OCI-LY7 (cell line): ENCODE data around the gene KRTAP20-2. TPM values are rescaled to one million over a fixed set of nuclear protein-coding genes. Genes with fewer than 3 reads are reported as not detected.

Experiments used
- BruUV-seq: library from RNA; stranded (reverse); fragments of 400-500 nt; replicated peaks from 2 replicates; lab custom pipeline; 2021; lab: Mats Ljungman, UMichigan
- CTCF ChIA-PET: fragments of 300-600 bp; sonication (Branson Sonifier 250); formaldehyde crosslinking; loops from one replicate; lab custom pipeline; 2022; ENCODE audit warnings: antibody characterized with exemption; ENCODE audit not compliant: unreplicated experiment; lab: Charles Lee
- POLR2A ChIA-PET: fragments of 300-600 bp; sonication (Branson Sonifier 250); formaldehyde crosslinking; loops from one replicate; lab custom pipeline; 2022; ENCODE audit warnings: antibody characterized with exemption; lab: Charles Lee
- DNase-seq: peaks from one replicate; pipeline ENCODE4 v3.0.0-alpha.2; 2015; ENCODE audit warnings: low spot score
- H2AFZ ChIP-seq: fragments of 200-600 bp; sonication (generic), shearing (Covaris generic); 2 replicates; pipeline ENCODE4 v1.6.1; 2014; ENCODE audit warnings: mild to moderate bottlenecking, antibody characterized with exemption, low read length, moderate library complexity
- H3K27ac ChIP-seq: fragments of 200-600 bp; sonication (generic); 2 replicates; pipeline ENCODE4 v1.5.1; 2014; ENCODE audit warnings: mixed run types, low read depth, mild to moderate bottlenecking, moderate library complexity, low read length, inconsistent platforms; ENCODE audit not compliant: poor library complexity, severe bottlenecking
- H3K36me3 ChIP-seq: fragments of 200-600 bp; sonication (generic); 2 replicates; pipeline ENCODE4 v1.6.1; 2014; ENCODE audit warnings: mild to moderate bottlenecking, antibody characterized with exemption, low read length, moderate library complexity, mixed read lengths; ENCODE audit not compliant: insufficient read depth
- H3K4me1 ChIP-seq: fragments of 200-600 bp; sonication (generic); 2 replicates; pipeline ENCODE4 v1.5.1; 2014; ENCODE audit warnings: mild to moderate bottlenecking, low read length; ENCODE audit not compliant: insufficient read depth, poor library complexity, severe bottlenecking
- H3K4me2 ChIP-seq: fragments of 200-600 bp; sonication (generic); 2 replicates; pipeline ENCODE4 v1.6.1; 2014; ENCODE audit warnings: mild to moderate bottlenecking, low read length
- H3K4me3 ChIP-seq: fragments of 200-600 bp; sonication (generic); 2 replicates; pipeline ENCODE4 v1.5.1; 2014; ENCODE audit warnings: mild to moderate bottlenecking, low read depth, low read length; ENCODE audit not compliant: poor library complexity, severe bottlenecking
- H3K79me2 ChIP-seq: fragments of 200-600 bp; sonication (generic); 2 replicates; pipeline ENCODE4 v1.6.1; 2016; ENCODE audit warnings: low read depth, mild to moderate bottlenecking, low read length, moderate library complexity, mixed read lengths; ENCODE audit not compliant: insufficient read depth
- H3K9me2 ChIP-seq: fragments of 200-600 bp; sonication (generic); 2 replicates; pipeline ENCODE4 v1.6.1; 2016; ENCODE audit warnings: mild to moderate bottlenecking, low read length, mixed read lengths; ENCODE audit not compliant: insufficient read depth
- H3K9me3 ChIP-seq: fragments of 200-600 bp; sonication (generic); 2 replicates; pipeline ENCODE4 v1.6.1; 2014; ENCODE audit warnings: mild to moderate bottlenecking, mixed run types, low read length, mixed read lengths
- H4K20me1 ChIP-seq: fragments of 200-600 bp; sonication (generic); 2 replicates; pipeline ENCODE4 v1.6.1; 2014; ENCODE audit warnings: mild to moderate bottlenecking, antibody characterized with exemption, low read length, moderate library complexity, mixed read lengths; ENCODE audit not compliant: insufficient read depth
- EZH2phosphoT487 ChIP-seq: fragments of 200-600 bp; sonication (generic); IDR thresholded peaks from 2 replicates; pipeline ENCODE4 v1.6.1; 2018; ENCODE audit warnings: low read depth, borderline replicate concordance, mild to moderate bottlenecking, mixed run types, antibody characterized with exemption, low read length, moderate library complexity, mixed read lengths
- intact Hi-C: fragments of 100-400 bp; cut with micrococcal nuclease; formaldehyde crosslinking; loops from one replicate; pipeline ENCODE4 v1.10.0; 2022; ENCODE audit not compliant: unreplicated experiment
- small RNA-seq: library from RNA; depleted of rRNA; stranded (forward); fragments of <200 nt; gene quantifications from one replicate; pipeline ENCODE3, GENCODE V24; 2014
- total RNA-seq, 2 experiments: library from RNA; depleted of rRNA in 1 of 2; stranded (reverse); fragments of >200 nt in 1 of 2; shearing (Covaris generic) in 1 of 2; gene quantifications; 2 replicates each; pipeline ENCODE4 v1.2.3, GENCODE V29; 2014 to 2022
- TF ChIP-seq, protein P1 (sequence below): fragments of 200-600 bp; sonication (generic); conservative IDR thresholded peaks from 2 replicates; pipeline ENCODE4 v1.5.1; 2014; ENCODE audit warnings: mild to moderate bottlenecking, antibody characterized with exemption, low read length, moderate library complexity, mixed read lengths

KRTAP20-2 gene
- total RNA-seq, 2 experiments from 2014 or later: not detected

DNA sequence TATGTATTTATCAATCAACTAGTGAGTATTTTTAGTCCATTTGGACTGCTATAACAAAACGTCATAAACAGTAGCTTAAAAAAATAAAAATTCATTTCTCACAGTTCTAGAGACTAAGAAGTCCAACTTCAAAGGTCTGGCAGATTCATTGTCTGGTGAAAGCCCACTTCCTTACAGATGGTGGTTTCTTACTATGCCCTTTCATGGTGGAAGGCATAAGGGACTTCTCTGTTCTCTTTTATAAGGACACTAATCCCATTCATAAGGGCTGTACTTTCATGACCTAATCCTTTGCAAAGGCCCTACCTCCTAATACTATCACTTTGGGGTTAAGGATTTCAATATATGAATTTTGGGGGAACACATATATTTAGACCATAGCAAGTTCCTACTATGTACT, 45.6 kb downstream of the KRTAP20-2 start:
- CTCF ChIA-PET: no interaction called here
- intact Hi-C loops: no loop called here

DNA sequence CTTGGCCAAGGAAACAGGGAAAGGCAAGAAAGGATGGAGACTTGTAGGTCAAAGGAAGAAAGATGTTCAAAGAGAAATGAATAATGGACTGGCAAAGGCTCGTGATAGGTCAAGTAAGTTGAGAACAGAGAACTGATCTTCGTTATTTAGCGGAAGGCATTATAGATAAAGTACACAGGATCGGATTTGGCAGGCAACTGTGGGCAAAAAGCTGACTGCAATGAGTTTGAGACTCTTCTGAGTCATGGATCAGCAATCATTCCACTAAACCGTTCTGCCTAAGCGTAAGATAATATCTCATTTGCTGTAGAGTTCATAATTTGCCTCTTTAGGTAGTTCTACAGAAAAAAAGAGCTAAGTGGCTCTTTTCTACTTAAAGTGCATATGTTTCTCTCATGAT, 49.5 kb downstream of the KRTAP20-2 start:
- no peaks in the 10 kb centered on the region for H3K9me2 ChIP-seq
- TF ChIP-seq, protein P1, sequence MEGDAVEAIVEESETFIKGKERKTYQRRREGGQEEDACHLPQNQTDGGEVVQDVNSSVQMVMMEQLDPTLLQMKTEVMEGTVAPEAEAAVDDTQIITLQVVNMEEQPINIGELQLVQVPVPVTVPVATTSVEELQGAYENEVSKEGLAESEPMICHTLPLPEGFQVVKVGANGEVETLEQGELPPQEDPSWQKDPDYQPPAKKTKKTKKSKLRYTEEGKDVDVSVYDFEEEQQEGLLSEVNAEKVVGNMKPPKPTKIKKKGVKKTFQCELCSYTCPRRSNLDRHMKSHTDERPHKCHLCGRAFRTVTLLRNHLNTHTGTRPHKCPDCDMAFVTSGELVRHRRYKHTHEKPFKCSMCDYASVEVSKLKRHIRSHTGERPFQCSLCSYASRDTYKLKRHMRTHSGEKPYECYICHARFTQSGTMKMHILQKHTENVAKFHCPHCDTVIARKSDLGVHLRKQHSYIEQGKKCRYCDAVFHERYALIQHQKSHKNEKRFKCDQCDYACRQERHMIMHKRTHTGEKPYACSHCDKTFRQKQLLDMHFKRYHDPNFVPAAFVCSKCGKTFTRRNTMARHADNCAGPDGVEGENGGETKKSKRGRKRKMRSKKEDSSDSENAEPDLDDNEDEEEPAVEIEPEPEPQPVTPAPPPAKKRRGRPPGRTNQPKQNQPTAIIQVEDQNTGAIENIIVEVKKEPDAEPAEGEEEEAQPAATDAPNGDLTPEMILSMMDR: no peak
- TF ChIP-seq EZH2phosphoT487: no peak
- H3K4me2 ChIP-seq: no peak overlapping the region
- H3K36me3 ChIP-seq: no peaks in the 10 kb centered on the region
- no peak overlapping the region for H3K4me3 ChIP-seq
- no TSS peak for BruUV-seq
- no peaks in the 10 kb centered on the region for H4K20me1 ChIP-seq
- H3K4me1 ChIP-seq: no peaks in the 10 kb centered on the region
- no peaks in the 10 kb centered on the region for H3K79me2 ChIP-seq
- no peak overlapping the region for H3K27ac ChIP-seq
- no peaks in the 10 kb centered on the region for H3K9me3 ChIP-seq
- ChIA-PET CTCF (no interaction called here), POLR2A (interaction anchor here (0.6 to 1.4 kb wide), 2 partner anchors 8 to 164 kb away, joined by 3 to 4 read pairs; no protein-coding TSS in a partner anchor)
- DNase-seq: no peak
- intact Hi-C loops: no loop called here
- no peak overlapping the region for H2AFZ ChIP-seq

More for the DNA sequence above, 45.6 kb downstream of the KRTAP20-2 start:
- no TSS peak for BruUV-seq
- H3K4me1 ChIP-seq: no peaks in the 10 kb centered on the region
- H3K36me3 ChIP-seq: no peaks in the 10 kb centered on the region
- no peaks in the 10 kb centered on the region for H3K9me3 ChIP-seq
- TF ChIP-seq, protein P1: no peak
- TF ChIP-seq EZH2phosphoT487: no peak
- POLR2A ChIA-PET: interaction anchor here (0.6 kb wide), 1 partner anchor 31 kb away, joined by 3 read pairs; no protein-coding TSS in a partner anchor
- H3K4me3 ChIP-seq: no peak overlapping the region
- DNase-seq: no peak
- no peak overlapping the region for H3K27ac ChIP-seq
- H4K20me1 ChIP-seq: no peaks in the 10 kb centered on the region
- H3K79me2 ChIP-seq: no peaks in the 10 kb centered on the region
- no peaks in the 10 kb centered on the region for H3K9me2 ChIP-seq
- no peak overlapping the region for H3K4me2 ChIP-seq
- H2AFZ ChIP-seq: no peak overlapping the region

Small RNAs within 50 kb of the gene (small RNA-seq; reads per million reads assigned to genes)
- not detected for gene KRTAP20-1
- not detected for gene KRTAP20-3
- gene KRTAP20-4: not detected
- gene KRTAP22-1: not detected
- gene KRTAP22-2: not detected

Other genes starting within 250 kb of the KRTAP20-2 start
- gene KRTAP13-1, start 239.2 kb upstream of the KRTAP20-2 start, total RNA-seq (2014; rRNA removed; shearing (Covaris generic)): not detected in 2 replicates
- not detected in 2 replicates for gene KRTAP13-1, start 239.2 kb upstream of the KRTAP20-2 start, total RNA-seq (2022)
- gene KRTAP13-3, start 209.3 kb upstream of the KRTAP20-2 start, total RNA-seq (2014; rRNA removed; shearing (Covaris generic)): not detected in 2 replicates
- not detected in 2 replicates for gene KRTAP13-3, start 209.3 kb upstream of the KRTAP20-2 start, total RNA-seq (2022)
- not detected in 2 replicates for gene KRTAP13-4, start 205.0 kb upstream of the KRTAP20-2 start, total RNA-seq (2014; rRNA removed; shearing (Covaris generic))
- gene KRTAP13-4, start 205.0 kb upstream of the KRTAP20-2 start, total RNA-seq (2022): not detected in 2 replicates
- gene KRTAP15-1, start 194.9 kb upstream of the KRTAP20-2 start, total RNA-seq (2014; rRNA removed; shearing (Covaris generic)): not detected in 2 replicates
- not detected in 2 replicates for gene KRTAP15-1, start 194.9 kb upstream of the KRTAP20-2 start, total RNA-seq (2022)
- not detected in 2 replicates for gene KRTAP19-1, start 154.8 kb upstream of the KRTAP20-2 start, total RNA-seq (2014; rRNA removed; shearing (Covaris generic))
- not detected in 2 replicates for gene KRTAP19-1, start 154.8 kb upstream of the KRTAP20-2 start, total RNA-seq (2022)
- gene KRTAP19-2, start 147.8 kb upstream of the KRTAP20-2 start, total RNA-seq (2014; rRNA removed; shearing (Covaris generic)): not detected in 2 replicates
- gene KRTAP19-2, start 147.8 kb upstream of the KRTAP20-2 start, total RNA-seq (2022): not detected in 2 replicates
- gene KRTAP19-3, start 143.2 kb upstream of the KRTAP20-2 start, total RNA-seq (2014; rRNA removed; shearing (Covaris generic)): not detected in 2 replicates
- not detected in 2 replicates for gene KRTAP19-3, start 143.2 kb upstream of the KRTAP20-2 start, total RNA-seq (2022)
- not detected in 2 replicates for gene KRTAP19-4, start 138.0 kb upstream of the KRTAP20-2 start, total RNA-seq (2014; rRNA removed; shearing (Covaris generic))
- not detected in 2 replicates for gene KRTAP19-4, start 138.0 kb upstream of the KRTAP20-2 start, total RNA-seq (2022)
- gene KRTAP19-5, start 133.1 kb upstream of the KRTAP20-2 start, total RNA-seq (2014; rRNA removed; shearing (Covaris generic)): not detected in 2 replicates
- not detected in 2 replicates for gene KRTAP19-5, start 133.1 kb upstream of the KRTAP20-2 start, total RNA-seq (2022)
- not detected in 2 replicates for gene KRTAP19-6, start 93.3 kb upstream of the KRTAP20-2 start, total RNA-seq (2014; rRNA removed; shearing (Covaris generic))
- gene KRTAP19-6, start 93.3 kb upstream of the KRTAP20-2 start, total RNA-seq (2022): not detected in 2 replicates
- gene KRTAP19-7, start 73.9 kb upstream of the KRTAP20-2 start, total RNA-seq (2014; rRNA removed; shearing (Covaris generic)): not detected in 2 replicates
- not detected in 2 replicates for gene KRTAP19-7, start 73.9 kb upstream of the KRTAP20-2 start, total RNA-seq (2022)
- not detected in 2 replicates for gene KRTAP22-2, start 44.8 kb upstream of the KRTAP20-2 start, total RNA-seq (2014; rRNA removed; shearing (Covaris generic))
- gene KRTAP22-2, start 44.8 kb upstream of the KRTAP20-2 start, total RNA-seq (2022): not detected in 2 replicates
- not detected in 2 replicates for gene KRTAP6-3, start 42.8 kb upstream of the KRTAP20-2 start, total RNA-seq (2014; rRNA removed; shearing (Covaris generic))
- gene KRTAP6-3, start 42.8 kb upstream of the KRTAP20-2 start, total RNA-seq (2022): not detected in 2 replicates
- gene KRTAP6-2, start 36.3 kb upstream of the KRTAP20-2 start, total RNA-seq (2014; rRNA removed; shearing (Covaris generic)): not detected in 2 replicates
- not detected in 2 replicates for gene KRTAP6-2, start 36.3 kb upstream of the KRTAP20-2 start, total RNA-seq (2022)
- gene KRTAP22-1, start 34.1 kb upstream of the KRTAP20-2 start, total RNA-seq (2014; rRNA removed; shearing (Covaris generic)): not detected in 2 replicates
- gene KRTAP22-1, start 34.1 kb upstream of the KRTAP20-2 start, total RNA-seq (2022): not detected in 2 replicates
- not detected in 2 replicates for gene KRTAP6-1, start 21.3 kb upstream of the KRTAP20-2 start, total RNA-seq (2014; rRNA removed; shearing (Covaris generic))
- gene KRTAP6-1, start 21.3 kb upstream of the KRTAP20-2 start, total RNA-seq (2022): not detected in 2 replicates
- not detected in 2 replicates for gene KRTAP20-1, start 18.8 kb upstream of the KRTAP20-2 start, total RNA-seq (2014; rRNA removed; shearing (Covaris generic))
- gene KRTAP20-1, start 18.8 kb upstream of the KRTAP20-2 start, total RNA-seq (2022): not detected in 2 replicates
- not detected in 2 replicates for gene KRTAP20-4, start 14.6 kb upstream of the KRTAP20-2 start, total RNA-seq (2014; rRNA removed; shearing (Covaris generic))
- gene KRTAP20-4, start 14.6 kb upstream of the KRTAP20-2 start, total RNA-seq (2022): not detected in 2 replicates
- gene KRTAP20-3, start 7.7 kb downstream of the KRTAP20-2 start, total RNA-seq (2014; rRNA removed; shearing (Covaris generic)): not detected in 2 replicates
- not detected in 2 replicates for gene KRTAP20-3, start 7.7 kb downstream of the KRTAP20-2 start, total RNA-seq (2022)
- not detected in 2 replicates for gene KRTAP21-3, start 83.6 kb downstream of the KRTAP20-2 start, total RNA-seq (2014; rRNA removed; shearing (Covaris generic))
- not detected in 2 replicates for gene KRTAP21-3, start 83.6 kb downstream of the KRTAP20-2 start, total RNA-seq (2022)
- gene KRTAP21-2, start 112.1 kb downstream of the KRTAP20-2 start, total RNA-seq (2014; rRNA removed; shearing (Covaris generic)): not detected in 2 replicates
- not detected in 2 replicates for gene KRTAP21-2, start 112.1 kb downstream of the KRTAP20-2 start, total RNA-seq (2022)
- not detected in 2 replicates for gene KRTAP21-1, start 120.2 kb downstream of the KRTAP20-2 start, total RNA-seq (2014; rRNA removed; shearing (Covaris generic))
- not detected in 2 replicates for gene KRTAP21-1, start 120.2 kb downstream of the KRTAP20-2 start, total RNA-seq (2022)
- not detected in 2 replicates for gene KRTAP8-1, start 178.1 kb downstream of the KRTAP20-2 start, total RNA-seq (2014; rRNA removed; shearing (Covaris generic))
- gene KRTAP8-1, start 178.1 kb downstream of the KRTAP20-2 start, total RNA-seq (2022): not detected in 2 replicates
- gene KRTAP7-1, start 194.6 kb downstream of the KRTAP20-2 start, total RNA-seq (2014; rRNA removed; shearing (Covaris generic)): not detected in 2 replicates
- not detected in 2 replicates for gene KRTAP7-1, start 194.6 kb downstream of the KRTAP20-2 start, total RNA-seq (2022)
- gene KRTAP11-1, start 246.4 kb downstream of the KRTAP20-2 start, total RNA-seq (2014; rRNA removed; shearing (Covaris generic)): not detected in 2 replicates
- not detected in 2 replicates for gene KRTAP11-1, start 246.4 kb downstream of the KRTAP20-2 start, total RNA-seq (2022)